ENCODE measurements around the gene PECR.

DNA sequence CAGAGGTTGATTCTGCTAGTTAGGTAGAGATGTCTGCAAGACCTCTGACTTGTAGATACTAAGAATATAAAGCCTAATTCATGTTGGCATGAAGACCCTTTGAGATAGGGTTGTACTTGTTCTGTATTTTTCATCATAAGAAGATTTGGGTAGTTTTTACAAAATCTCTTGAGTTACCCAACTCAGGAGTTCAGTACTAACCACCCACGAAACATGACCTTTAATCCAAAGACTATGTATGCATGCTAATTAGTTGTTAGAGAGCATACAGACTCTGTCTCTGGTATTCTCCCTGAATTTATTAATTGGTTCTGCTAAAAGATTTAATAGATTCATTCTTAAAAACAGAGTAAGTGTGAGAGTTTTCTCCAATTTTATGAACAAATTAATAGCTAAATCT lies 16.9 kb downstream of the PECR start:
- TF ChIP-seq, protein P1, sequence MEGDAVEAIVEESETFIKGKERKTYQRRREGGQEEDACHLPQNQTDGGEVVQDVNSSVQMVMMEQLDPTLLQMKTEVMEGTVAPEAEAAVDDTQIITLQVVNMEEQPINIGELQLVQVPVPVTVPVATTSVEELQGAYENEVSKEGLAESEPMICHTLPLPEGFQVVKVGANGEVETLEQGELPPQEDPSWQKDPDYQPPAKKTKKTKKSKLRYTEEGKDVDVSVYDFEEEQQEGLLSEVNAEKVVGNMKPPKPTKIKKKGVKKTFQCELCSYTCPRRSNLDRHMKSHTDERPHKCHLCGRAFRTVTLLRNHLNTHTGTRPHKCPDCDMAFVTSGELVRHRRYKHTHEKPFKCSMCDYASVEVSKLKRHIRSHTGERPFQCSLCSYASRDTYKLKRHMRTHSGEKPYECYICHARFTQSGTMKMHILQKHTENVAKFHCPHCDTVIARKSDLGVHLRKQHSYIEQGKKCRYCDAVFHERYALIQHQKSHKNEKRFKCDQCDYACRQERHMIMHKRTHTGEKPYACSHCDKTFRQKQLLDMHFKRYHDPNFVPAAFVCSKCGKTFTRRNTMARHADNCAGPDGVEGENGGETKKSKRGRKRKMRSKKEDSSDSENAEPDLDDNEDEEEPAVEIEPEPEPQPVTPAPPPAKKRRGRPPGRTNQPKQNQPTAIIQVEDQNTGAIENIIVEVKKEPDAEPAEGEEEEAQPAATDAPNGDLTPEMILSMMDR (IDR thresholded peaks at IDR 0.05): no peak
- TF ChIP-seq POLR2AphosphoS5 (IDR thresholded peaks at IDR 0.05): no peak
- no peak for TF ChIP-seq POLR2A (IDR thresholded peaks at IDR 0.05)

Data from breast epithelium (tissue), 3 donors.